Lower leg skin (tissue), 3 donors: ENCODE measurements around the gene ARPC1A.

Experiments used
- CTCF ChIP-seq, 3 donors: fragments of 450-650 bp; IDR thresholded peaks; one replicate each; pipeline ENCODE4 v1.5.1; 2016; ENCODE audit warnings: antibody characterized with exemption in 3 of 3, mild to moderate bottlenecking in 3 of 3, moderate library complexity in 2 of 3
- POLR2A ChIP-seq, 2 donors: fragments of 450-650 bp; IDR thresholded peaks; one replicate each; pipeline ENCODE4 v1.6.1; 2016 to 2017; ENCODE audit warnings: antibody characterized with exemption in 2 of 2, mild to moderate bottlenecking in 1 of 2, moderate library complexity in 1 of 2

GRCh38 chr7:99312316-99313203, 13.1 kb upstream of the ARPC1A start:
- no peak for TF ChIP-seq POLR2A (IDR thresholded peaks at IDR 0.05)
- peak in 1 of 3 donors; percentile 78 for TF ChIP-seq CTCF (IDR thresholded peaks at IDR 0.05)
